Endothelial cell of umbilical vein (primary cell): ENCODE results near the gene DHX34.
"Not testable (repeated sequence)": the region's sequence is repeated elsewhere in the genome, so short reads cannot be mapped to it uniquely, and the experiment has no call there.

ENCODE experiments used
- EZH2 ChIP-seq: IDR thresholded peaks from 2 replicates; pipeline ENCODE4 v1.6.1; 2012; ENCODE audit warnings: borderline replicate concordance, low read depth, mild to moderate bottlenecking, moderate library complexity, low read length, inconsistent platforms; ENCODE audit not compliant: severe bottlenecking
- GATA2 ChIP-seq: IDR thresholded peaks from 2 replicates; pipeline ENCODE4 v1.7.0; 2011; ENCODE audit warnings: low read depth, mild to moderate bottlenecking, moderate library complexity, mixed read lengths, low read length; ENCODE audit not compliant: insufficient read length, insufficient read depth
- POLR2A ChIP-seq: IDR thresholded peaks from 2 replicates; pipeline ENCODE4 v1.6.1; 2012; ENCODE audit warnings: low read depth, mild to moderate bottlenecking, control low read depth, low read length
- POLR2AphosphoS5 ChIP-seq: IDR thresholded peaks from 2 replicates; pipeline ENCODE4 v1.6.1; 2012; ENCODE audit warnings: low read depth, mild to moderate bottlenecking, control low read depth, low read length, moderate library complexity; ENCODE audit not compliant: insufficient read depth
- TF ChIP-seq, protein P1 (sequence below), 2 donors: IDR thresholded peaks; 1 replicate in 1 of 2; 2 replicates in 1 of 2; pipeline ENCODE4 v1.5.1; 2011; ENCODE audit warnings: low read length in 2 of 2, mild to moderate bottlenecking in 2 of 2, moderate library complexity in 2 of 2, control low read depth in 1 of 2, inconsistent platforms in 1 of 2, low read depth in 1 of 2; ENCODE audit not compliant: insufficient read depth in 1 of 2; ENCODE audit errors: extremely low read depth in 1 of 2
- TF ChIP-seq, protein P2 (sequence below): IDR thresholded peaks from 2 replicates; pipeline ENCODE4 v1.6.1; 2011; ENCODE audit not compliant: insufficient read depth, insufficient read length

DNA sequence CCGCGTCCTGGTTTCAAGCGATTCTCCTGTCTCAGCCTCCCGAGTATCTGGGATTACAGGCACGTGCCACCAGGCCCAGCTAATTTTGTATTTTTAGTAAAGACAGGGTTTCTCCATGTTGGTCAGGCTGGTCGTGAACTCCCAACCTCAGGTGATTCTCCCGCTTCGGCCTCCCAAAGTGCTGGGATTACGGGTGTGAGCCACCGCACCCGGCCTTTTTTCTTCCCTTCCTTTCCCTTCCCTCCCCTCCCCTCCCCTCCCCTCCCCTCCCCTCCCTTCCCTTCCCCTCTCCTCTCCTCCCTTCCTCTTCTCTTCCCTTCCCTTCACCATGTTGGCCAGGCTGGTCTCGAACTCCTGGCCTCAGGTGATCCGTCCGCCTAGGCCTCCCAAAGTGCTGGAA lies 48.2 kb upstream of the DHX34 start:
- TF ChIP-seq, protein P1, sequence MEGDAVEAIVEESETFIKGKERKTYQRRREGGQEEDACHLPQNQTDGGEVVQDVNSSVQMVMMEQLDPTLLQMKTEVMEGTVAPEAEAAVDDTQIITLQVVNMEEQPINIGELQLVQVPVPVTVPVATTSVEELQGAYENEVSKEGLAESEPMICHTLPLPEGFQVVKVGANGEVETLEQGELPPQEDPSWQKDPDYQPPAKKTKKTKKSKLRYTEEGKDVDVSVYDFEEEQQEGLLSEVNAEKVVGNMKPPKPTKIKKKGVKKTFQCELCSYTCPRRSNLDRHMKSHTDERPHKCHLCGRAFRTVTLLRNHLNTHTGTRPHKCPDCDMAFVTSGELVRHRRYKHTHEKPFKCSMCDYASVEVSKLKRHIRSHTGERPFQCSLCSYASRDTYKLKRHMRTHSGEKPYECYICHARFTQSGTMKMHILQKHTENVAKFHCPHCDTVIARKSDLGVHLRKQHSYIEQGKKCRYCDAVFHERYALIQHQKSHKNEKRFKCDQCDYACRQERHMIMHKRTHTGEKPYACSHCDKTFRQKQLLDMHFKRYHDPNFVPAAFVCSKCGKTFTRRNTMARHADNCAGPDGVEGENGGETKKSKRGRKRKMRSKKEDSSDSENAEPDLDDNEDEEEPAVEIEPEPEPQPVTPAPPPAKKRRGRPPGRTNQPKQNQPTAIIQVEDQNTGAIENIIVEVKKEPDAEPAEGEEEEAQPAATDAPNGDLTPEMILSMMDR (IDR thresholded peaks at IDR 0.05; ENCODE audit: extremely low read depth in 1 of 2, insufficient read depth in 1 of 2, low read depth in 1 of 2, low read length in 2 of 2) = not testable (repeated sequence)
- TF ChIP-seq EZH2, POLR2A, POLR2AphosphoS5, GATA2: not testable (repeated sequence)
- TF ChIP-seq, protein P2, sequence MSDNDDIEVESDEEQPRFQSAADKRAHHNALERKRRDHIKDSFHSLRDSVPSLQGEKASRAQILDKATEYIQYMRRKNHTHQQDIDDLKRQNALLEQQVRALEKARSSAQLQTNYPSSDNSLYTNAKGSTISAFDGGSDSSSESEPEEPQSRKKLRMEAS = not testable (repeated sequence)
